ENCODE results near the gene CCDC78. TPM values are rescaled to one million over a fixed set of nuclear protein-coding genes. Genes with fewer than 3 reads are reported as not detected.

The CCDC78 gene
- total RNA-seq, 1 donor: 1.3 TPM

DNA sequence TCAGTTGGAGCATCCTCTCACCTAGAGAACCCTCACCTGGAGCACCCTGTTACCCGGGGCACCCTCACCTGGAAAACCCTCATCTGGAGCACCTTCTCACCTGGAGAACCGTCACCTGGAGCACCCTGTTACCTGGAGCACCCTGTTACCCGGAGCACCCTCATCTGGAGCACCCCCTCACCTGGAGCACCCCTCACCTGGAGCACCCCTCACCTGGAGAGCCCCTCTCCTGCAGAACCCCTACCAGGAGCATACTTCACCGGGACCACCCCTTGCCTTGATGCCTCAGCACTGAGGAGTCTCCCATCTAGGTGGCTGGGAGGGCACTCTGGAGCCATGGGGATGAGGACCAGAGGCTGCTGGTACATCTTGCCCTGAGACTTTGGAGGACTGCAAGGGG lies 17.3 kb downstream of the CCDC78 start:
- TF ChIP-seq, protein P1, sequence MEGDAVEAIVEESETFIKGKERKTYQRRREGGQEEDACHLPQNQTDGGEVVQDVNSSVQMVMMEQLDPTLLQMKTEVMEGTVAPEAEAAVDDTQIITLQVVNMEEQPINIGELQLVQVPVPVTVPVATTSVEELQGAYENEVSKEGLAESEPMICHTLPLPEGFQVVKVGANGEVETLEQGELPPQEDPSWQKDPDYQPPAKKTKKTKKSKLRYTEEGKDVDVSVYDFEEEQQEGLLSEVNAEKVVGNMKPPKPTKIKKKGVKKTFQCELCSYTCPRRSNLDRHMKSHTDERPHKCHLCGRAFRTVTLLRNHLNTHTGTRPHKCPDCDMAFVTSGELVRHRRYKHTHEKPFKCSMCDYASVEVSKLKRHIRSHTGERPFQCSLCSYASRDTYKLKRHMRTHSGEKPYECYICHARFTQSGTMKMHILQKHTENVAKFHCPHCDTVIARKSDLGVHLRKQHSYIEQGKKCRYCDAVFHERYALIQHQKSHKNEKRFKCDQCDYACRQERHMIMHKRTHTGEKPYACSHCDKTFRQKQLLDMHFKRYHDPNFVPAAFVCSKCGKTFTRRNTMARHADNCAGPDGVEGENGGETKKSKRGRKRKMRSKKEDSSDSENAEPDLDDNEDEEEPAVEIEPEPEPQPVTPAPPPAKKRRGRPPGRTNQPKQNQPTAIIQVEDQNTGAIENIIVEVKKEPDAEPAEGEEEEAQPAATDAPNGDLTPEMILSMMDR (IDR thresholded peaks at IDR 0.05; ENCODE audit: insufficient read depth, low read depth, low read length): no peak

DNA sequence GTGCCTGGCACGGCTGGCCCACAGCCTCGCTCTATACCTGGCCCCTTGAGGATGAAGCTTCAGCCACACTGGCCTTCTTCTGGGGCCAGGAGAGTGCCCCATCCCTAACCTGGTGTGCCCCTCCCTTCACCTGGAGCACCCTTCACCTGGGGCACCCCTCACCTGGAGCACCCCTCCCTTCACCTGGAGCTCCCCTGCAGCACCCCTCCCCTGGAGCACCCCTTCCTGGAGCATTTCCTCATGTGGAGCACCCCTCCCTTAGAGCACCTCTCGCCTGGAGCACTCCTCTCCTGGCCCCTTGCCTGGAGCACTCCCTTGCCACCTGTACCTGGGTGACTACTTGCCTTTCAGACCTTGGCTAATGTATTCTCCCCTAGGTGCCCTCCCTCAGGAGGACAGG lies 18.2 kb downstream of the CCDC78 start:
- no peak overlapping the region for H3K4me3 ChIP-seq (ENCODE audit: low read depth, low read length)
- DNase-seq (ENCODE audit: low read depth): no peak
- TF ChIP-seq, protein P1 (IDR thresholded peaks at IDR 0.05; ENCODE audit: insufficient read depth, low read depth, low read length): no peak

More for the DNA sequence above, 17.3 kb downstream of the CCDC78 start:
- DNase-seq (ENCODE audit: low read depth): no peak
- H3K4me3 ChIP-seq (ENCODE audit: low read depth, low read length): no peak overlapping the region

DNA sequence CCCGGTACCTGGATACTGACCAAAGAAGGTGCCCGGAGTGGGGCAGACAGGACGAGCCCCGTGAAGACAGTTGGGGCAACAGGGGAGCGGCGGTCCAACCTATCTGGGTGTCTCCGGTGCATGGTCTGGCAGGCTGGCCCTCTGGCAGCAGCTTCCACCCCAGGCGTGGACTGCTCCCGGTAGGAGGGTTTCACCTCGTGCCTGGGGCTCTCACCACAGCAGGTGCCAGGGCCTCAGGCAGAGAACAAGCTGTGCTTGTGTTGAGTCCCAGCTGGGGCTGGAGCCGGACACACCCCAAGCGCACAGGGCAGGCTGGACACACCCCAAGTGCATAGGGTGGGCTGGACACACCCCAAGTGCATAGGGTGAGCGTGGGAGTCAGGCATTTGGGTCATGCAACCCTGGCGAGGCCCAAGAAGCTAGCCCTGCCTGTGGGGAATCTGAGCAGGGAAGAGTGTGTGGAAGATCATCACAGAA lies 19.1 kb downstream of the CCDC78 start:
- DNase-seq (ENCODE audit: low read depth): no peak
- TF ChIP-seq, protein P1 (IDR thresholded peaks at IDR 0.05; ENCODE audit: insufficient read depth, low read depth, low read length): no peak
- H3K4me3 ChIP-seq (ENCODE audit: low read depth, low read length): no peak overlapping the region

DNA sequence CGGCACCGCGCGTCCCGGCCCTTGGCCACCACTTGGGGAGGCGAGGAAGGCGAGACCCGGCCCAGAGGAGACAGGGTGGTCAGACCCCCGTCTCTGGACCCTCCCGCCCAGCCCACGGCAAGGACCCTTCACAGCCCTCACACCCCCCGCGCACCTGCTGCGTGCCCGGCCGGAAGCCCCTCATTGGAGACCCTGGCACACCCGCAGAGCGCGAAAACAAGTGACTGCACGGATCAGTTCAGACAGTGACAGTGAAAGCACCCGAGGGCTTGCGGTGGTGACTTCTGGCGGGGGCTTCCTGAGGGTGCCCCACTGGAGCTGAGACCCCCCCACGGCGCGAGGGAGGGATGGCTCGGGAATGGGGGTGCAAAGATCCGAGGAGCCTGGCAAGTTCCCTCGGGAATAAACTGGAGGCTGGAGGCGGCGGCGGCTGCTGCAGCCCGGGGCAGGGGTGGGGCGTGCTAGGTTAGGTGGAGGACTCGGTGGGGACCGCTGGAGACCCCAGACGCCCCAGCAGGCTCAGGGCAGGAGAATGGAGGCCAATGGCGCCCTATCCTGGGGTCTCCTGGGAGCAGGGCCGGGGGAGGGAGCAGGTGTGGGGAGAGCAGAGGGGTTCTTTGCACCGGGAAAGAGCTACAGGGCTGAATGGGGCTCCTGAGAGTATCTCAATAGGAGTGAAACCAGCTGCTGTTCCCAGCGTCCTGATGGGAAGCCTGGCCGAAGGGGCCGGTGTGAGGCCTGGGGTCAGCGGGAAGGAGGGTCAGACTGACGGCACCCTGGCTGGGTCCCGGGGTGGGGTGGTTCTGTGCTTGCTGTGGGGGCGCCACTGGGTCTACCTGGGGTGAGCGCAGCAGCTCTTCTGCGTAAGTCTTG lies 19.8 kb downstream of the CCDC78 start:
- DNase-seq (ENCODE audit: low read depth): no peak
- H3K4me3 ChIP-seq (ENCODE audit: low read depth, low read length): no peak overlapping the region
- TF ChIP-seq, protein P1 (IDR thresholded peaks at IDR 0.05; ENCODE audit: insufficient read depth, low read depth, low read length): no peak

DNA sequence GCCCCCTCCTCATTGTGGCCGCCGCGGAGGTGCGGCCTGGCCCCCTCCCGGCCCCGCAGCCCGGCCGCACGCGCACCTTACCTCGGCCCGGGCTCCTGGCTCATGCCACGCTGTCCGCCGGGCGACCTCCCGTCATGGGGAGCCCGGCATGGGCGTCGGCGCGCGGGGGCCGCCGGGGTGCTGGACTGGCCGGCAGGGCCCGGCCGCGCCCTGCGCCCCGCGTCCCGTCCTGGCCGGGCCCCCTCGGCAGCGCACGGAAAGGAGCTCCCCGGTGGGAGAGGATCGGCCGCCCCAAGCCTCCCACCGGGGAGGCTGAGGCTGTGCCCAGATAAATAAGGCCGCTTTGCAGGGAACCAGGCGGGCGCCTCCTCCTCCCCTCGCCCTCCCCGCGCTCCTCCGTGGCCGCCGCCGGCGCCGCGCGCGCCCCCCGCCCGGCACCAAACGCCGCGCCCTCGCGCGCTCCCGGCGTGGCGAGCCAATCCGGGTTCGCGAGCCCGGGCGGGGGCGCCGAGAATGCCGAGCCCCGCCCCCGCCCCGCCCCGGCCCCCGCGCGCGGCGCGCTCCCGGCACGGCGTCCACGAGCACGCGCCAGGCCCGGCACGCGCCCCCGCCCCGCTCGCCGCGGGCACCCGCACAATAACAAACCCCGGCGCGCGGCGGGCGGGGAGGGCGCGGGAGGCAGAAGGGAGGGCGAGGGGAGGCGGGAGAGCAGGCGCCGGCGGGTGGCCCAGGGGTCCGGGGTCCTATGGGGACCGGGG lies 20.6 kb downstream of the CCDC78 start, which contains the start of gene FBXL16:
TSS of gene FBXL16 (minus strand) at position 371 of the 758 bp plus-strand sequence. CDS start 8,396 bp downstream, outside the sequence.
- H3K4me3 ChIP-seq (ENCODE audit: low read depth, low read length): no peak within 1 kb of the TSS
- DNase-seq (ENCODE audit: low read depth): no peak
- TF ChIP-seq, protein P1 (IDR thresholded peaks at IDR 0.05; ENCODE audit: insufficient read depth, low read depth, low read length): no peak

DNA sequence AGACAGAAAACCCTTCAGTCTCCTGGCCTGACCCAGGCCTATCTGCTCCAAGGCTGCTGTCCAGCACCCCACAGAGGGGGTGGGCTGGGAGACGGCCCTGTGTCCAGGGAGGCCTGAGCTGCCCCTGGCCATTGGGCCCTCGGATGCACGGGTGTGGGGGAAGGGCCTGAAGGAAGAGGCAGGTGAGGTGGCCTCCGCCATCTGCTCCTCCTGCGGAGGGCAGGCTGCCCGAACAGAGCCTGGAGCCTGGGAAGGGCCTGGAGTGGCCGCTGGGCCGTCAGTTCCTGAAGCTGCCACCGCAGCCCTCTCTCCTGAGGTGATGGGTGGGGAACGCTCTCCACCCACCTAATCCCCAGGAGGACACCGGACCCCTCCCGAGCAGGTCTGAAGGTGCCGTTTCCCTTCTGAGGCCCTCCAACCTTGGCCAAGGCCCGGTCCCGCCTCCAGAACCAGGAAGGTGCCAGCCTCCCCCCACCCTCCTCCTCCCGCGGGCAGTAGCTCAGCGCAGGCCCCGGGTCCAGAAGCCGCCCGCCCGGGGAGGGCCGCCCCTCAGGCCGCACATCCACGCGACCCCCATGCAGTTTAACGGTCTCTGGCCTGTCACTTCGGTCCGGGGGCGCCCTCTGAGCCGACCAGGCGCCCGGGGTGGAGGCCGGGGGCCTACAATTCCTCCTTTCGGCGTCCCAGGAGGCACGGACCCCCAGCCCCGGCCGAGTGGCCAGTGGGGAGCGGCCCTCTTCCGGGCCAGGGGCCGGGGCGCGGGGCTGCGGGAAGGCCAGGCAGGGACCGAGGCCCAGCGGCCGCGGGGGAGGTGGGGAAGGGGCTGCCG lies 21.5 kb downstream of the CCDC78 start:
- no peak overlapping the region for H3K4me3 ChIP-seq (ENCODE audit: low read depth, low read length)
- TF ChIP-seq, protein P1 (IDR thresholded peaks at IDR 0.05; ENCODE audit: insufficient read depth, low read depth, low read length): no peak
- DNase-seq (ENCODE audit: low read depth): no peak
